Measurements from ENCODE around the gene KBTBD8. TPM values are rescaled to one million over a fixed set of nuclear protein-coding genes. Genes with fewer than 3 reads are reported as not detected.

Gene KBTBD8
- total RNA-seq, 1 experiment from 2014 or later: 0.91 TPM

DNA sequence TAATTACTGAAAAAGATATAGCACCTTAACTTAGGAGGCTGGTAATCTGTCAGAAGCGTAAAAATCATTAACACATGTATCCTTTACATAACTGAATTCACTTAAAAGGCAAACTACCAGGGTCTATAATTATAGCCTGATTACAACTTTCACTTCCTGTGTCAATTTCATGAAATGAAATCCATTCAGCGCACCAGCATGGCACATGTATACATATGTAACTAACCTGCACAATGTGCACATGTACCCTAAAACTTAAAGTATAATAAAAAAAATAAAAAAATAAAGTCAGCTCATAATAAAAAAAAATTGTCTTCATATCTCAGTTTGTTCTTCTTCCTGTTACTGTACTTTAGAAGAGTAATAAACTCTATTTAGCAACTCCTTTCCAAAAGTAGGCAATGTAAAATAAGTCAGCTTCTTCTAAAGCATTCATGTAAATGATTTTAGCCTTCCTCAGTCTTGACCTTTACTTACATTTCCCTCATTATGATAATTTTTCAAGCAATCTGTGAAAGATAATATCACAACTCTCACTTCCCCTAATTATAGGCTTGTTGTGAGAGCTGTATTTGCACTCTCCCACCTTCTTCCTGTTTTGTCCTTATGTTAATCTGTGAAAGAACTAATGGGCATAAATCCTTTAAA is 50.1 kb downstream of the KBTBD8 start:
- Histone ChIP-seq H3K4me3 (ENCODE audit: low read length) (no peak overlapping the region), H3K4me1 (ENCODE audit: insufficient read depth, low read length) (no peaks in the 10 kb centered on the region), H3K4me2 (ENCODE audit: low read length) (no peak overlapping the region), H3K79me2 (ENCODE audit: low read length) (no peaks in the 10 kb centered on the region), H3K27ac (ENCODE audit: low read length) (no peak overlapping the region), H3K27me3 (ENCODE audit: low read length) (no peaks in the 10 kb centered on the region), H3K36me3 (ENCODE audit: low read depth, low read length) (no peaks in the 10 kb centered on the region), H4K20me1 (ENCODE audit: low read length) (no peaks in the 10 kb centered on the region), H3F3A (ENCODE audit: low read length, unreplicated experiment) (no peaks in the 10 kb centered on the region), H3K9me3 (ENCODE audit: low read length) (no peaks in the 10 kb centered on the region), H2AFZ (ENCODE audit: low read length) (no peak overlapping the region), H3K9me2 (replicated peaks; ENCODE audit: low read length) (no peaks in the 10 kb centered on the region), H3K9ac (ENCODE audit: low read length) (no peak overlapping the region)
- CTCF ChIA-PET: no interaction called here
- intact Hi-C loops (cut with micrococcal nuclease): no loop called here
- TF ChIP-seq EZH2phosphoT487 (IDR thresholded peaks at IDR 0.05; ENCODE audit: borderline replicate concordance, low read length) (no peak), EZH2 (IDR thresholded peaks at IDR 0.05; ENCODE audit: low read length, unreplicated experiment) (no peak)
- TF ChIP-seq, protein P1, sequence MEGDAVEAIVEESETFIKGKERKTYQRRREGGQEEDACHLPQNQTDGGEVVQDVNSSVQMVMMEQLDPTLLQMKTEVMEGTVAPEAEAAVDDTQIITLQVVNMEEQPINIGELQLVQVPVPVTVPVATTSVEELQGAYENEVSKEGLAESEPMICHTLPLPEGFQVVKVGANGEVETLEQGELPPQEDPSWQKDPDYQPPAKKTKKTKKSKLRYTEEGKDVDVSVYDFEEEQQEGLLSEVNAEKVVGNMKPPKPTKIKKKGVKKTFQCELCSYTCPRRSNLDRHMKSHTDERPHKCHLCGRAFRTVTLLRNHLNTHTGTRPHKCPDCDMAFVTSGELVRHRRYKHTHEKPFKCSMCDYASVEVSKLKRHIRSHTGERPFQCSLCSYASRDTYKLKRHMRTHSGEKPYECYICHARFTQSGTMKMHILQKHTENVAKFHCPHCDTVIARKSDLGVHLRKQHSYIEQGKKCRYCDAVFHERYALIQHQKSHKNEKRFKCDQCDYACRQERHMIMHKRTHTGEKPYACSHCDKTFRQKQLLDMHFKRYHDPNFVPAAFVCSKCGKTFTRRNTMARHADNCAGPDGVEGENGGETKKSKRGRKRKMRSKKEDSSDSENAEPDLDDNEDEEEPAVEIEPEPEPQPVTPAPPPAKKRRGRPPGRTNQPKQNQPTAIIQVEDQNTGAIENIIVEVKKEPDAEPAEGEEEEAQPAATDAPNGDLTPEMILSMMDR (conservative IDR thresholded peaks at IDR 0.05; ENCODE audit: low read depth, low read length): no peak
- DNase-seq (no peak), ATAC-seq (no peak)
- BruUV-seq (replicated peaks): no TSS peak
- POLR2A ChIA-PET (ENCODE audit: unreplicated experiment): no interaction called here

DNA sequence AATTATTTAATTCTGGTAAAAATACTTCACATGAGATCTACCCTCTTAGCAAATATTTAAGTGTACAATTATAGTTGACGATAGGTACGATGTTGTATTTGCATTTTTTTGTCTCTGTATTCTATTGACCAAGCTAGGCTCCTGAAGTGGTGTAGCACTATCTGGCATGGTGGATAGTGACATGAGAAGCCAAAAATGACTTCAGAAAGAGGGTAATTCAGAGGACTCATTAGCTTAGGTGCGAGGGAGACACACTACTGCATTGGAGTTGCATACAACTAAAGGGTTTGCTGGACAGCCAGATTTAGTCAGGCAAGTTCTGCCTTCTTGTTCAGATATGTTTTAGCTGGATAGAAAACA is 50.6 kb downstream of the KBTBD8 start:
- intact Hi-C loops (cut with micrococcal nuclease): no loop called here
- no peaks in the 10 kb centered on the region for H3K79me2 ChIP-seq (ENCODE audit: low read length)
- ATAC-seq: no peak
- H3K4me2 ChIP-seq (ENCODE audit: low read length): no peak overlapping the region
- H3K27me3 ChIP-seq (ENCODE audit: low read length): no peaks in the 10 kb centered on the region
- no peak overlapping the region for H3K9ac ChIP-seq (ENCODE audit: low read length)
- H3F3A ChIP-seq (ENCODE audit: low read length, unreplicated experiment): no peaks in the 10 kb centered on the region
- no peaks in the 10 kb centered on the region for H3K9me3 ChIP-seq (ENCODE audit: low read length)
- ChIA-PET POLR2A (ENCODE audit: unreplicated experiment) (no interaction called here), CTCF (no interaction called here)
- TF ChIP-seq EZH2 (IDR thresholded peaks at IDR 0.05; ENCODE audit: low read length, unreplicated experiment): no peak
- TF ChIP-seq, protein P1 (conservative IDR thresholded peaks at IDR 0.05; ENCODE audit: low read depth, low read length): no peak
- TF ChIP-seq EZH2phosphoT487 (IDR thresholded peaks at IDR 0.05; ENCODE audit: borderline replicate concordance, low read length): no peak
- no peak overlapping the region for H3K27ac ChIP-seq (ENCODE audit: low read length)
- no peaks in the 10 kb centered on the region for H3K36me3 ChIP-seq (ENCODE audit: low read depth, low read length)
- no peaks in the 10 kb centered on the region for H4K20me1 ChIP-seq (ENCODE audit: low read length)
- H3K4me1 ChIP-seq (ENCODE audit: insufficient read depth, low read length): no peaks in the 10 kb centered on the region
- no TSS peak for BruUV-seq (replicated peaks)
- no peak for DNase-seq
- no peaks in the 10 kb centered on the region for H3K9me2 ChIP-seq (replicated peaks; ENCODE audit: low read length)
- H2AFZ ChIP-seq (ENCODE audit: low read length): no peak overlapping the region
- H3K4me3 ChIP-seq (ENCODE audit: low read length): no peak overlapping the region

DNA sequence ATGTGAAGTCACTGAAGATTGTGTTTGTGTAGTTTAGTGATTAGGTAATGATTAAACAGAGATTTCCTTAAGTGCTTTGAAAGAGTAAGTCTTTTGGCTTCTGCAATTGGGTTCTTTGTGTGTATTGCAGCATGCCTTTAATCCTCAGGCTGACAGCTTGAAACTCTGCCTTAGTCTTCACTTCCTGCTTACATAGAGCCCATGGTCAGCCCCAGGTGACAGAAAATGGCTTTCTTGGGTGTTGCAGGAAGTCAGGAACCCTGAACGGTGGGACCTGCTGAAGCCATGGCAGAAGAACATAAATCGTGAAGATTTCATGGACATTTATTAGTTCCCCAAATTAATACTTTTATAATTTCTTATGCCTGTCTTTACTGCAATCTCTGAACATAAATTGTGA is 61.3 kb downstream of the KBTBD8 start:
- ATAC-seq (no peak), DNase-seq (no peak)
- H3K9ac ChIP-seq (ENCODE audit: low read length): no peak overlapping the region
- TF ChIP-seq, protein P1 (conservative IDR thresholded peaks at IDR 0.05; ENCODE audit: low read depth, low read length): no peak
- TF ChIP-seq EZH2 (IDR thresholded peaks at IDR 0.05; ENCODE audit: low read length, unreplicated experiment): no peak
- no peak for TF ChIP-seq EZH2phosphoT487 (IDR thresholded peaks at IDR 0.05; ENCODE audit: borderline replicate concordance, low read length)
- no peaks in the 10 kb centered on the region for H3K27me3 ChIP-seq (ENCODE audit: low read length)
- H4K20me1 ChIP-seq (ENCODE audit: low read length): no peaks in the 10 kb centered on the region
- no peak overlapping the region for H3K27ac ChIP-seq (ENCODE audit: low read length)
- H3F3A ChIP-seq (ENCODE audit: low read length, unreplicated experiment): no peaks in the 10 kb centered on the region
- no peak overlapping the region for H2AFZ ChIP-seq (ENCODE audit: low read length)
- BruUV-seq (replicated peaks): no TSS peak
- intact Hi-C loops (cut with micrococcal nuclease): no loop called here
- no peak overlapping the region for H3K4me2 ChIP-seq (ENCODE audit: low read length)
- H3K79me2 ChIP-seq (ENCODE audit: low read length): no peaks in the 10 kb centered on the region
- H3K36me3 ChIP-seq (ENCODE audit: low read depth, low read length): no peaks in the 10 kb centered on the region
- no peak overlapping the region for H3K4me3 ChIP-seq (ENCODE audit: low read length)
- no peaks in the 10 kb centered on the region for H3K9me3 ChIP-seq (ENCODE audit: low read length)
- POLR2A ChIA-PET (ENCODE audit: unreplicated experiment): no interaction called here
- CTCF ChIA-PET: no interaction called here
- no peaks in the 10 kb centered on the region for H3K4me1 ChIP-seq (ENCODE audit: insufficient read depth, low read length)
- no peaks in the 10 kb centered on the region for H3K9me2 ChIP-seq (replicated peaks; ENCODE audit: low read length)
